ENCODE data around the gene NRP1.

- no peak for TF ChIP-seq CTCF (IDR thresholded peaks at IDR 0.05; ENCODE audit: low read length)
- no peak for TF ChIP-seq EZH2phosphoT487 (IDR thresholded peaks at IDR 0.05; ENCODE audit: low read length)
Observed at GRCh38 chr10:33271969-33272583, 62.4 kb downstream of the NRP1 start.
